IPS DF 6.9 (cell line): ENCODE results near the gene TRIP4.

ENCODE experiments used
- DNase-seq: peaks from one replicate; pipeline ENCODE4 v3.0.0-alpha.2; 2013; ENCODE audit warnings: low read depth, low spot score
- H3K27ac ChIP-seq: one replicate; pipeline ENCODE4 v1.5.1; 2013; ENCODE audit warnings: low read length, control low read depth
- H3K27me3 ChIP-seq: 2 replicates; pipeline ENCODE4 v1.6.1; 2013; ENCODE audit warnings: mild to moderate bottlenecking, low read length; ENCODE audit not compliant: control insufficient read depth, insufficient read depth
- H3K36me3 ChIP-seq: 2 replicates; pipeline ENCODE4 v1.6.1; 2013; ENCODE audit warnings: low read length; ENCODE audit not compliant: control insufficient read depth, insufficient read depth
- H3K4me1 ChIP-seq: 2 replicates; pipeline ENCODE4 v1.6.1; 2013; ENCODE audit warnings: low read length; ENCODE audit not compliant: control insufficient read depth, insufficient read depth
- H3K4me3 ChIP-seq: 2 replicates; pipeline ENCODE4 v1.5.1; 2013; ENCODE audit warnings: mild to moderate bottlenecking, low read length
- H3K9me3 ChIP-seq: 2 replicates; pipeline ENCODE4 v1.6.1; 2013; ENCODE audit warnings: low read length, inconsistent platforms; ENCODE audit not compliant: control insufficient read depth, insufficient read depth
- WGBS: extraction: QIAGEN DNeasy Blood & Tissue Kit; methylation state at CpG from one replicate; pipeline ENCODE4 v1.1.7; 2013; ENCODE audit warnings: mixed read lengths, missing lambda C conversion rate; ENCODE audit not compliant: insufficient read length, insufficient coverage; 5-methylcytosine and 5-hydroxymethylcytosine counted together

TRIP4 gene

DNA sequence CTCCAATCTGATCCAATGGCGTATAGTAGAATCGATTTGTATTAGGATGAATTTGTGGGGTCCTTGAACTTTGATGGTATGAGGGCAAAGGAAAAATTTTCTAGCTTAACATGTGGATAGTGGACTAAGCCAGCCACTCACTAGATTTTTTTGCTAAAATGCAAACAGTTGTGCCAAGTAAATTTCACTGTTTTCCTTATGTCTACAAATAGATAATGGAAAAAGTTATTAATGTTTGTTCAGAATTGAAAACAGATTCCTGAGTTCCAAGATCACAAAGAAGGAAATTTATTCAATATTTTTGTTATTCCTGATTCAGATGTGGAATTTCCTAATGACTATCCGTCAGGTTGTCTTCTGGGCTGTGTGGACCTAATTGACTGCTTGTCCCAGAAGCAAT, 37.6 kb downstream of the TRIP4 start:
- Histone ChIP-seq H3K36me3 (no peaks in the 10 kb centered on the region; the same call in 1 of the 2 replicates), H3K4me1 (peaks cover 2% of the 10 kb centered on the region; the same call in 1 of the 2 replicates), H3K27me3 (no peaks in the 10 kb centered on the region), H3K4me3 (no peak overlapping the region), H3K27ac (no peak overlapping the region), H3K9me3 (no peaks in the 10 kb centered on the region)
- DNase-seq: no peak
- WGBS: no CpG with 5 or more reads among the region's 3 CpGs

DNA sequence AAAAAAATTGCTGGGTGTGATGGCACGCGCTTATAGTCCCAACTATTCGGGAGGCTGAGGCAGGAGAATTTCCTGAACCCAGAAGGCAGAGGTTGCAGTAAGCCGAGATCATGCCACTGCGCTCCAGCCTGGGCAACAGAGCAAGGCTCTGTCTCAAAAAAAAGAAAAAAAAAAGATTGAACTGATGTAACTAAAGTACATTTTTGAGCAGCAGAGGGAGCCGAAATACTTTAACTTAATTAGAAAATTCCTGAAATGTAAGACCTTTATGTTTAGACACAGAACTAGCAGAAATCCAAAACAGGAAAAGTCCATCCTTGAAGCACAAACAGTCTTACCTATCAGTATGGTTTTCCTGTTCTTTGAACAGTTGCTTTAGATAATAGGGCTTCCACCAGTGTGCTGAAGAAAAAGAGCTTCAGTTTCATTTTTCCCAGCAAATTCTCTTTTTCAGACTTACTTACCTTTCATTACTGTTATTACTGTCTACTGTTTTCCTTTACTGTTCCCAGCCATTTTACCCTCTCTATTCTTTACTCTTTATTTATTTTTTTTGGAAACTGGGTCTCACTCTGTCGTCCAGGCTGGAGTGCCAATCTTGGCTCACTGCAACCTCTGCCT, 39.3 kb downstream of the TRIP4 start:
- H3K4me1 ChIP-seq: peaks cover 2% of the 10 kb centered on the region; the same call in 1 of the 2 replicates

DNA sequence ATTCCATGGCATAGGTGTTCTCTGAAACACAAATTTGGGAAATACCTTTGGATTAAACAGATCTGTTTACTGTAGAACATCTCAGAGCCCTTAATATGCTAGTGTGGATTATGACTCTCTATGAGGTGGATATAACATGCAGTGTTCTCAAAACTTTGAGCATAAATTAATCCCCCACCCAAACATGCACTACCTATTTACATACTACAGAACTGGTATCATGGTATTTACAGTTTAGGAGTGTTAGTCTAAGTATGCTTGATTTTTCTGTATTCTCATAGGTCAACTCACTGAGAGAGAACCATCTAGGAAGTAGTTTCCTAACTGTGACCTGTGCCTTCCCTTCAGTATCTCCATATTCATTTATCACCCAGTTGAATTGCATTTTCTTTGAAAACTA, 41.8 kb downstream of the TRIP4 start:
- H3K9me3 ChIP-seq: no peaks in the 10 kb centered on the region
- peaks cover 2% of the 10 kb centered on the region; the same call in 1 of the 2 replicates for H3K4me1 ChIP-seq
- no peaks in the 10 kb centered on the region for H3K36me3 ChIP-seq
- DNase-seq: no peak
- H3K27ac ChIP-seq: no peak overlapping the region
- H3K4me3 ChIP-seq: no peak overlapping the region
- no peaks in the 10 kb centered on the region for H3K27me3 ChIP-seq

More for the DNA sequence above, 39.3 kb downstream of the TRIP4 start:
- Histone ChIP-seq H3K36me3 (no peaks in the 10 kb centered on the region; the same call in 1 of the 2 replicates), H3K27ac (no peak overlapping the region), H3K4me3 (no peak overlapping the region), H3K9me3 (no peaks in the 10 kb centered on the region), H3K27me3 (no peaks in the 10 kb centered on the region)
- WGBS: no CpG with 5 or more reads among the region's 7 CpGs
- no peak for DNase-seq

DNA sequence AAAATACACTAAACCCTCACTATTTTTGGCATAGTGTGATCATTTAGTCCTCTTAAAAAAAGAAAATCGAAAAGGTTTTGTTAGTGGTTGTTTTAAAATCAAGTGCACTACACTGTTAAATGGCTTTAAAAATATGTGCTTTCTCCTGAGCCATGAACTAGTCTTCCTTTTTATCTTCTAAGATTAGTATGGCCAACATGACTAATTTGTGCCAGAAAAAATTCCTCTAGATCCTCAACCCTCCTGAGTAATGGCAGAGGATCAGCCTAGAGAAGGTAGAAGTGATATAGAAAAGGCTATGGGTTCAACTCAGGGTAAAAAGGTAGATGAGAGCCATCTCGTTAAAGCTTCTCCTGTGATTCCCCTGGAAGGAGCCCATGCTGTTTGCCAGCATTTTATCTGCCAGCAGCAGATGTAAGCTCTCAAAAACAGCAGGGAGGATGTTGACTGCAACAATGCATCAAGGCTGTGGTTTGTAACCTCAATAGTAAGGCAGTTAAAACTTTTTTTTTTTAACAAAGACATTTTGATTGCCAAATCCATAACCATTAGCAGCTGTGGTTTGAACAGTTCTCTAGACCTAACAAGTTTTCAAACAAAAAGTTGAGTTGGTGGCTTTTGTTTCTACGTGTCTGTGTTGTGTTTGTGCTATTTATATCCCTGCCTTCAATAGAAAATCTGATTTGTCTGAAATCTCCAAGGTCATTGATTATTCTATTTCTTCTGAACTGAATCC, 42.5 kb downstream of the TRIP4 start:
- no peak overlapping the region for H3K27ac ChIP-seq
- DNase-seq: peak; percentile 60
- no peaks in the 10 kb centered on the region for H3K36me3 ChIP-seq
- H3K9me3 ChIP-seq: no peaks in the 10 kb centered on the region
- peaks cover 2% of the 10 kb centered on the region; the same call in 1 of the 2 replicates for H3K4me1 ChIP-seq
- H3K27me3 ChIP-seq: no peaks in the 10 kb centered on the region
- no peak overlapping the region for H3K4me3 ChIP-seq
- no CpG with 5 or more reads among the region's 3 CpGs for WGBS

DNA sequence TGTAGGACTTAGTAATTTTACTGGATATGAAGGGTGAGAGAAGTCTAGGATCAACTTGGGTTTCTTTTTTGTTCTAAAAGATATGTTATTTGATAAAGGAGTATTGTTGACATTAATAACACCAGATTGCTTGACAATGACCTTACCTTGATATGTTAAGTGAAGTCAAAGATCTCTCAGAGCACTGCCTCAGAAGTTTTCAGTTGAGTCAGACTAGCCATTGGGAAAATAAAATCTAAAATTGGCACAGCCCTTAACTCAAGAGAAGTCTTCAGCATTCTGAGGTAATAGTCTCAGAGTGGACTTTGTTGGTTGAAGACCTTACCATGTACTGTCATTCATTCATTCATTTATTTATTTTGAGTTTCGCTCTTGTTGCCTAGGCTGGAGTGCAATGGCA, 50.3 kb downstream of the TRIP4 start:
- WGBS: no CpG with 5 or more reads among the region's 1 CpG
- Histone ChIP-seq H3K27ac (no peak overlapping the region), H3K9me3 (no peaks in the 10 kb centered on the region), H3K27me3 (no peaks in the 10 kb centered on the region), H3K4me3 (no peak overlapping the region), H3K4me1 (no peaks in the 10 kb centered on the region), H3K36me3 (no peaks in the 10 kb centered on the region)
- DNase-seq: no peak

DNA sequence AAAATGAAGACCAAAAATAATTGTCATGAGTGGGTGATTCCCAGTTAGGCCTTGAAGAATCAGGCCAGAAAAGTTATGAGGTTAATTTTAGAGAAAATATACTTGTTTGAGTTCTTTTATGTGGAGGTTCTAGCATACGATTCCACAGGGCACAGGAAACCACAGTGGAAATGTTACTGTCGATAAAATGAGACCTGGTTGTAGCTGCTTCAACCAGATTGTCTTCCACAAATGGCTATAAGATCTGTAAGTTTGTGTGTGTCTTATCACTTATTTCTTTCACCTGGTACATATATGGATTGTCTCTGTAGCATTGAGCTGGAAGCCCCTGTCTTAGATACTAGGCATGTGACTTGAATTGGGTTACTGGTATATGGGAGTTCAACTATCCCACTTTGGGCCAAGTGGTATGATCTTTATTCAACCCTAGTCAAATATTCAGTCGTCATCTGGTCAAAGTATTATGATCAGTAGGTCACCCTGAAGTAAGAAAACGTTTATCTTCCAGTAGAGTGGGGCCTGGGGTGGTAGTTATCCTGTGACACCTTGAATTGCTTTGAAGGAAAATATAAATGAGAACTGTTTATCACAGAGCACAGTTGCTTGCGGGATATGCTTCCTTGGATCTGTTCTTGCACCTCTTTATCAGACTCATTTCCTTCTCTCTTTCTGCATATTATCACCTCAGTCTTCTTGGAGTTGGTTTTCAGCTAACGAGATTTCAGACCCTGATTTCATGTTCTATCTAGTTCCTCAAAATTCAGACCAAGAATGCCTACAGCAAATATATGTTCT, 51.2 kb downstream of the TRIP4 start:
- Histone ChIP-seq H3K4me1 (no peaks in the 10 kb centered on the region), H3K36me3 (no peaks in the 10 kb centered on the region), H3K4me3 (no peak overlapping the region), H3K27me3 (no peaks in the 10 kb centered on the region), H3K27ac (no peak overlapping the region), H3K9me3 (no peaks in the 10 kb centered on the region)
- no CpG with 5 or more reads among the region's 6 CpGs for WGBS
- no peak for DNase-seq

DNA sequence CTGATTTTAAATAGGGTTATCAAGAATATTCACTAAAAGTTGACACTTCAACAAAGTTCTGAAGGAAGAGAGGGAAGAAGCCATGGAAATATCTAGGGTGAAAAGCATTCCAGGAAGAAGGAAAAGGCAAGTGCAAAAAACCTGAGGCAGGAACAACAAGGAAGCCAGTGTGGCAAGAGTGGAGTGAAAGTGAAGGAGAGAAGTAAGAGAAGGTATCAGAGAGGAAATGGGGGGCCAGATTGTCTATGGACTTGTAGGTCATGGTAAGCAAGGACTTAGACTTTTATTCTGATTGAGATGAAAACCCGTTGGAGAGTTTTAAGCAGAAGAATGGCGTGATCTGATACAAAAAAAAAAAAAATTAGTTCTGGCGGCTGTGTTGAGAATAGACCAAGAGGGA, 54.2 kb downstream of the TRIP4 start:
- H3K27me3 ChIP-seq: no peaks in the 10 kb centered on the region
- no peak overlapping the region for H3K27ac ChIP-seq
- no peaks in the 10 kb centered on the region for H3K9me3 ChIP-seq
- WGBS: no CpG with 5 or more reads among the region's 3 CpGs
- DNase-seq: no peak
- H3K4me3 ChIP-seq: no peak overlapping the region
- H3K36me3 ChIP-seq: no peaks in the 10 kb centered on the region
- no peaks in the 10 kb centered on the region for H3K4me1 ChIP-seq

DNA sequence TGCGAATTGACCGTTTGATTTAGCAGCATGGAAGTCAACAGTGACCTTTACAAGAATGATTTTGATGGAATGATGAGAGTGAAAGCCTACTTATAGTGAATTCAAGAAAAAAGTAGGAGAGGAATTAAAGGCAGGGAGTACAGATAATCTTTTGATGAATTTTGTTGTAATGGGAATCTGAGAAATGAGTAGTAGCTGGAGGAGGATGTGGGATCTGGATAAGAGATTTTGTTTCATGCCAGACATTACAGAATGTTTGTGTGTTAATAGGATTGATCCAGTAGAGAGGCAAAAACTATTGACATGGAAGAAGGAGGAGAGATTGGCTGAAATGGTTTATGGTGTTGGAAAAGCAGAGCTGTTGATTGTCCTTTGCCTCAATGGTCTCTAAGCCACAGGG, 55.4 kb downstream of the TRIP4 start:
- no peaks in the 10 kb centered on the region for H3K27me3 ChIP-seq
- no CpG with 5 or more reads among the region's 2 CpGs for WGBS
- H3K9me3 ChIP-seq: no peaks in the 10 kb centered on the region
- H3K27ac ChIP-seq: no peak overlapping the region
- no peaks in the 10 kb centered on the region for H3K4me1 ChIP-seq
- no peaks in the 10 kb centered on the region for H3K36me3 ChIP-seq
- no peak overlapping the region for H3K4me3 ChIP-seq
- no peak for DNase-seq

DNA sequence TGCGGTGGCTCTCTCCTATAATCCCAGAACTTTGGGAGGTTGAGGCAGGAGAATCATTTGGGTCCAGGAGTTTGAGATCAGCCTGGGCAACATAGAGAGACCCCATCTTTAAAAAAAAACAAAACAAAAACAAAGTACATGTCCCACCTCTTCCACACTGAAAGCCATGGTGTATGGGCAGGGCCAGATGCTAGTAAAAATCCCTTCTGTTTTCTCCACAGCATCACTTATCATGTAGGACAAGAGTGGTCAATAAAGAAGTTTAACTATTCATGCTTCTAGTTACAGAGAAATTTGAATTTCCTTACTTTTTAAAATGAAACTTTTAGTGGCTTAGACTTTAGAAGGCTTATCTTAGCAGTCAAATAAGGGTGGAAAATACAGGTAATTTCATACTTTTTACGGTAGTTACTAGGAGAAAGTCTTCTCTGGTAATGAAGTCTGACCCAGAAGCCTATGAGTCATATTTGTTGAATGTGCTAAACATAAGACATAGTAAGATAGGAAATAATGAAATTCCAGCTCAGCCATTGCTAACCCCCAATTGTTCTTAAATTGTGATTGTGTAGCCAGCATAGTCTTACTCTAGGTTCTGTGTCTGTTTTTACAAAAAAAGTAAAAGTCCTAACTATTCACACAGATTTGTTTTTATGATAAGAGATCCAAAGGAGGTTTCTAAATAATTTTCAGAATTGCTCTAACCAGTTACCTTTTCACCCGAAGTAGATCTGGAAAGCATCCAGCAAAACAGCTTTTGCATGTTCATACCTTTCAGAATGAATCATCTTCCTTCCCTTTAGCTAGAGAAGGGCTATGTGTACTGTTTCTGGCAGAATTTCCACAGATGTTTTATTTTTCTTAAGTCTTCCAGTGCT, 56.3 kb downstream of the TRIP4 start:
- no peaks in the 10 kb centered on the region for H3K9me3 ChIP-seq
- no CpG with 5 or more reads among the region's 3 CpGs for WGBS
- no peak overlapping the region for H3K4me3 ChIP-seq

DNA sequence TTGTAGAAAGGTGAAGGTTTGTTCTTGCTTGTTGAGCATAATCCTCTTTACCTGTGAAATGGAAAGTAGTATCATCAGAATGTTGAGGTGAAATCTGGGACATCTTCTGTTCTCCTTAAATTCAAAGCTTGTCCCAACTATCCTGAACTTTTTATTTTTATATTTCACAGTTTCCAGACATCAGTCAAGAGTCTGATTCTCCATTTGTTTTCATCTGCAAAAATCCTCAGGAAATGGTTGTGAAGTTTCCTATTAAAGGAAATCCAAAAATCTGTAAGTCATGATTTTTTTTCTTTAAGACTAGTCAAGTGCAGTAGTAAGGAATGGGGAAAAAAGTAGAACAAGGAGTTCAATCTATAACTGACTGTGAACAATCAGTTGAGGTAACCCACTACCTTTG, 57.2 kb downstream of the TRIP4 start:
- Histone ChIP-seq H3K27ac (no peak overlapping the region), H3K4me3 (no peak overlapping the region)

More for the DNA sequence above, 56.3 kb downstream of the TRIP4 start:
- H3K36me3 ChIP-seq: no peaks in the 10 kb centered on the region
- no peak for DNase-seq
- H3K4me1 ChIP-seq: no peaks in the 10 kb centered on the region
- H3K27me3 ChIP-seq: no peaks in the 10 kb centered on the region
- H3K27ac ChIP-seq: no peak overlapping the region

More for the DNA sequence above, 57.2 kb downstream of the TRIP4 start:
- H3K27me3 ChIP-seq: no peaks in the 10 kb centered on the region
- DNase-seq: no peak
- H3K9me3 ChIP-seq: no peaks in the 10 kb centered on the region
- H3K4me1 ChIP-seq: no peaks in the 10 kb centered on the region
- no peaks in the 10 kb centered on the region for H3K36me3 ChIP-seq
